WI38 (cell line): ENCODE data around the gene FBXL13.
"Not testable (repeated sequence)": the region's sequence is repeated elsewhere in the genome, so short reads cannot be mapped to it uniquely, and the experiment has no call there.

Experiments
- H3K4me3 ChIP-seq: 2 replicates; pipeline ENCODE4 v1.5.1; 2011; ENCODE audit warnings: low read depth, mild to moderate bottlenecking, control low read depth, low read length

FBXL13 gene

DNA sequence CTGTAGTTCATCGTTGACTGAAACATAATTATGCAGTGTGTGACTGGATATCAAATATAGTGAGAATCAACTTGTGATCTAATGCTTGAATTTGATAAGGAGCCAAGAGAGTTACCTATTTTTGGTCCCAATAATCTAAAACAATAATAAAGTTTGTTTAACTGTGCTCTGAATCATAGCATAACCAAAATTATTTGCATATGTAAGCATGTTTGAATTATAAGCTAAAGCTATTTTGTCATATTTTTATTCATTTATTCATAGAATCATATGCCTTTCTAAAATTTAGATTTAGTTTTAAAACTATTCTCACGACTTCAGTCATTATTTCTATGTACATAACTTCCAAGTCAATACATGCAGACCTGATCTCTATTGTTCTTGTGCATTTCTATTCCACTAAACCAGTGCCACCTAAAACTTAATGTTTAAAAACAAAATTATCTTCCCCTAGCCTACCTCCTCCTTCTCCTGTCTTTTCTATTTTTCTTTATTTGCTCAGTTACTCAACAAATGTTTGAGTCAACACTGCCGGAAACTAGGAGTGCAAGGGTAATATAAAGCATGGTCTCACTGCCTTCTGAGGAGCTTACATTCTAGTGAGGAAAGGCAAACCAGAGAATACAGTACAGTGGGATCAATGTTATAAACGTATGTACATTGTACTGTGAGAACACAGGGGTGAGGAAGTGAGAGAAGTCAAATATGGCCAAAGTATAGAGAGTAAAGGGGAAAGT lies 284.1 kb downstream of the FBXL13 start:
- not testable (repeated sequence) for H3K4me3 ChIP-seq

DNA sequence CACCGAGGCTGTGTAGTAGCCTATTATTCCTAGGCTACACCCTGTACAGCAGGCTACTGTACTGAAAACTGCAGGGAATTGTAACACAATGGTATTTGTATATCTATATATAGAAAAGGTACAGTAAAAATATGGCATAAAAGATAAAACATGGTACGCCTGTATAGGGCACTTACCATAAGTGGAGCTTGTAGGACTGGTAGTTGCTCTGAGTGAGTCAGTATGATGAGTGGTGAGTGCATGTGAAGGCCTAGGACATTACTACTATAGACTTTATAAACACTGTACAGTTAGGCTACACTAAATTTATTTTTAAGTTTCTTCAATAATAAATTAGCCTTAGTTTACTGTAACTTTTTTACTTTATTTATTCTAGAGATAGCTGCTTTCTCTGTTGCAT lies 285.8 kb downstream of the FBXL13 start:
- H3K4me3 ChIP-seq, result not testable (repeated sequence)

DNA sequence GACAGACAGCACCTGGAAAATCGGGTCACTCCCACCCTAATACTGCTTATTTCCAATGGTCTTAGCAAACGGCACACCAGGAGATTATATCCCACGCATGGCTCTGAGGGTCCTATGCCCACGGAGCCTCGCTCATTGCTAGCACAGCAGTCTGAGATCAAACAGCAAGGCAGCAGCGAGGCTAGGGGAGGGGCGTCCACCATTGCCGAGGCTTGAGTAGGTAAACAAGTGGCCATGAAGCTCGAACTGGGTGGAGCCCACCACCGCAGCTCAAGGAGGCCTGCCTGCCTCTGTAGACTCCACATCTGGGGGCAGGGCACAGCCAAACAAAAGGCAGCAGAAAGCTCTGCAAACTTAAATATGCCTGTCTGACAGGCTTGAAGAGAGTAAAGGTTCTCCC lies 293.7 kb downstream of the FBXL13 start:
- not testable (repeated sequence) for H3K4me3 ChIP-seq

DNA sequence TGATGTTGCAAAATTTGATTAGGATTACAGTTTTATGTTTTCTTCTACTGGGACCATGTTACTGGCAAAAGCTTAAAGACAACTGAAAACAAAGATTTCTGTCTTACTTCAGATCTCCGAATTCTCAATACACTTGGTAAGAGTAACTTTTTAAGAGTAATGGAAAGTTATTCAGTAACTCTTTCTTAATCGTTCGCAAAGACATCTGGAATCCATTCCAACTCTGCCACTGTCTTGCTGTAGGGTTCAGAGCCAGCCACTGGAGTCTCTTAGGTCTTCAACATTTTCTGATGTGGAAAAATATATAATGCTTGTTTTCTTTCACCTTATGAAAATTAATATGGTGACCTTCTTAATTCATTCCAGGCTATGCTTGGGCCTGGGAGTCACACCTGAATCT lies 295.9 kb downstream of the FBXL13 start:
- not testable (repeated sequence) for H3K4me3 ChIP-seq

DNA sequence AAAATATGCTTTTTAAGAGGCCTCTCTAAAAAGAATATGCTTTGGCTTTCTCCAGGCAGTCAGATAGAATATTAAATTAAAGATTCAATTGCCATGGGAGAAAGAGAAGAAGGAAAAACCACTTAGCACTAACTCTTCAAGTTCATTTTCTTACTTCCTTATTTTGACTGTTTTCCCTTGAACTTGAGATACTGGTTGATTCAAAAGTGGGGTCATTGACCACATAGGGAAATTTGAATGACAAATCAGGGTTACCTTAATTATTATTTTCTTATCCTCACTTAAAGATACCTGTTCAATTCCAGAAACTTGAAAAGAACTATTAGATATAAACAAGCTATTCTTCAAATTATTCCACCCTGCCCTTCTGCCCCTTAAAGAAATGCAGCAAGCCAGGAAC lies 298.4 kb downstream of the FBXL13 start:
- not testable (repeated sequence) for H3K4me3 ChIP-seq

DNA sequence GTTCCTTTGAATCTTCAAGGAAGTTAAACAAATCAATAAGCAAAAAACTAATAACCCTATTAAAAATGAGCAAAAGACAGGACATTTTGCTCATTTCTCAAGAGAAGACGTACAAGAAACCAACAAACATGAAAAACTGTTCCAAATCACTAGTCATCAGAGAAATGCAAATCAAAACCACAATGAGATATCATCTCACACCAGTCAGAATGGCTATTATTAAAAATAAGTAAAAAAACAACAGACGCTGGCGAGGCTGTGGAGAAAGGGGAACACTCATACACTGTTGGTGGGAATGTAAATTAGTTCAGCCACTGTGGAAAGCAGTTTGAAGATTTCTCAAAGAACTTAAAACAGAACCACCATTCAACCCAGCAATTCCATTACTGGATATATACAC lies 304.1 kb downstream of the FBXL13 start:
- not testable (repeated sequence) for H3K4me3 ChIP-seq

DNA sequence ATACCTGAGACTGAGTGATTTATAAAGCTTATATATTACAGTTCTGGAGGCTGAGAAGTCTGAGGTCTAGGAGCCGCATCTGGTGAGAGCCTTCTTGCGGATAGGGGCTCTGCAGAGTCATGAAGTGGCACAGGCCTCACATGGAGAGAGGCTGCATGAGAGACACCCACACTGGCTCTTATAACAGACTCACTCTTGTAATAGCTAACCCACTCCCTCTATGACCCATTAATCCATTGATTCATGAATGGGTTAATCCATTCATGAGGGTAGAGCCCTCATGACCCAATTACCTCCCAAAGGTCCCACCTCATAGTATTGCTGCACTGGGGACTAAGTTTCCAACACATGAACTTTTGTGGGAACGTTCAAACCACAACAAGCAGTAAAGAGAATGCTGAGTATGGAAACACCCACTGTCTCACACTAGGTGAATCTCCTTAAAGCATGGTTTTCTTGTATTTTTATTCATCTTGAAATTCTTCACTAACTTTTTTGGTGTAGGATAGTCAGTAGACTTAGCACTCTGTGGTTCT lies 304.9 kb downstream of the FBXL13 start:
- H3K4me3 ChIP-seq, result not testable (repeated sequence)

DNA sequence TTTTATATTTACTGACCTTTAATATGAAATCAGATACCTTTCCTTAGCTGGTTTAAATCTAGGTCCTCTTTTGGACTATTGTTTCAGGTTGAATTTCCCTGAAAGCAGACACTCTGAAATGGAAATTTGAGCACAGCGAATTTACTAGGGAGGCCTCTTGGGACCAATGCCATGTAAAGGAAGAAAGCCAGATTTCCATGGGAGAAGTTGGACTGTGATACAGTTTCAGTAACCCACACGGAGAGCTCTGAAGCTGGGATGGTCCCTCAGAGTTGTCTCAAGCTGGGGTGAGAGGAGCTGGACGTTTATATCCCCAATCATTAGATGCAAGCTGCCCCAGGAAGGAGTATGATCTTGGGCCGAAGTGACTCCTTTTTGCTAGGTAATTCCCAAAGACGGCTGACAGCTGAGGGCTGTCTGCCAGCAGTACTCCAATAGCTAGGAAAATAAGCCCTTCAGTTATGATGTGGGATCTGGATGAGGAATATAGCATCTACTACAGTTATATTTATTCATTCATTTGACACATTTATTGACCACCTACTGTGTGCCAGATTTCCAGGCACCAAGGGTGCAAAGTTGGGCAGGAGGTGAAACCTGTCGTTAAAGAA lies 311.2 kb downstream of the FBXL13 start:
- not testable (repeated sequence) for H3K4me3 ChIP-seq
